A549 (cell line): ENCODE results near the gene ELFN1. TPM values are rescaled to one million over a fixed set of nuclear protein-coding genes. Genes with fewer than 3 reads are reported as not detected.

ENCODE experiments used
- ATAC-seq, 2 experiments: fragments of 200-7000 bp in 1 of 2; fragments of >200 bp in 1 of 2; cut with Nextera tagmentation in 1 of 2; cut with Tn5 transposase in 1 of 2; 3 replicates each; pipeline versions ENCODE4 v1.8.0 to v1.9.1; 2018 to 2020; ENCODE audit warnings: mild to moderate bottlenecking in 1 of 2, moderate library complexity in 1 of 2
- CTCF ChIA-PET: fragments of 300-600 bp; sonication (Branson Sonifier 250); formaldehyde crosslinking; extraction: SDS; loops from one replicate; lab custom pipeline; 2021; ENCODE audit warnings: antibody characterized with exemption, inconsistent platforms; lab: Yijun Ruan, JAX
- POLR2A ChIA-PET: fragments of 350-600 bp; formaldehyde crosslinking; extraction: SDS; loops from one replicate; lab custom pipeline; 2021; ENCODE audit warnings: antibody characterized with exemption, inconsistent platforms; lab: Yijun Ruan, JAX
- DNase-seq, 2 experiments: peaks; one replicate each; pipeline versions ENCODE4 v3.0.0 to v3.0.0-alpha.2; 2011 to 2016; ENCODE audit warnings: low read depth in 1 of 2, low spot score in 1 of 2
- FAIRE-seq: peaks from 2 replicates; lab custom pipeline; 2011; peaks lifted over from hg19 to GRCh38; lab: Jason Lieb, UNC
- H3K27ac ChIP-seq, 2 experiments: fragments of >200 bp; sonication (Bioruptor Twin); formaldehyde crosslinking; 3 replicates each; pipeline ENCODE4 v1.5.1; 2016 to 2017
- H3K4me1 ChIP-seq: fragments of >200 bp; sonication (Bioruptor Twin); formaldehyde crosslinking; 3 replicates; pipeline ENCODE4 v1.6.1; 2016
- H3K4me2 ChIP-seq: fragments of >200 bp; sonication (Bioruptor Twin); formaldehyde crosslinking; 3 replicates; pipeline ENCODE4 v1.6.1; 2016
- H3K4me3 ChIP-seq: fragments of >200 bp; sonication (Bioruptor Twin); formaldehyde crosslinking; 3 replicates; pipeline ENCODE4 v1.5.1; 2016
- H3K9me3 ChIP-seq: fragments of >200 bp; sonication (Bioruptor Twin); formaldehyde crosslinking; 3 replicates; pipeline ENCODE4 v1.6.1; 2016
- BHLHE40 ChIP-seq: IDR thresholded peaks from 2 replicates; pipeline ENCODE4 v1.6.1; 2012; ENCODE audit warnings: low read depth, low read length, inconsistent platforms
- CHD2 ChIP-seq: fragments of 150-350 bp; IDR thresholded peaks from 2 replicates; pipeline ENCODE4 v1.6.1; 2014; ENCODE audit warnings: low read length; ENCODE audit not compliant: partially characterized antibody
- EP300 ChIP-seq, 2 experiments: fragments of >200 bp; sonication (Bioruptor Twin); formaldehyde crosslinking; IDR thresholded peaks; 2 replicates in 1 of 2; 3 replicates in 1 of 2; pipeline ENCODE4 v1.6.1; 2016 to 2017
- FOSL2 ChIP-seq, 2 experiments: fragments of 450-650 bp in 1 of 2; fragments of >200 bp in 1 of 2; sonication (Bioruptor Twin) in 1 of 2; formaldehyde crosslinking; IDR thresholded peaks; 2 replicates each; pipeline versions ENCODE4 v1.5.0 to v1.6.1; 2016 to 2020; ENCODE audit warnings: mild to moderate bottlenecking in 1 of 2, moderate library complexity in 1 of 2
- FOXS1 ChIP-seq: fragments of 250-450 bp; sonication (Bioruptor Pico); IDR thresholded peaks from 2 replicates; pipeline ENCODE4 v1.5.0; 2020; ENCODE audit warnings: mild to moderate bottlenecking, moderate library complexity
- HEYL ChIP-seq: fragments of 250-450 bp; sonication (Bioruptor Pico); IDR thresholded peaks from 2 replicates; pipeline ENCODE4 v1.8.0; 2021; ENCODE audit warnings: mild to moderate bottlenecking, moderate library complexity
- HOXB5 ChIP-seq: fragments of 250-450 bp; sonication (Bioruptor Pico); IDR thresholded peaks from 2 replicates; pipeline ENCODE4 v1.5.0; 2020; ENCODE audit warnings: mild to moderate bottlenecking, moderate library complexity
- KDM1A ChIP-seq: fragments of 200-600 bp; sonication (generic); IDR thresholded peaks from 2 replicates; pipeline ENCODE4 v1.6.1; 2016; ENCODE audit warnings: low read depth, mild to moderate bottlenecking
- KDM5A ChIP-seq: fragments of 200-600 bp; sonication (generic); IDR thresholded peaks from 2 replicates; pipeline ENCODE4 v1.6.1; 2016; ENCODE audit warnings: antibody characterized with exemption, mild to moderate bottlenecking
- MAFK ChIP-seq: fragments of 450-650 bp; IDR thresholded peaks from 2 replicates; pipeline ENCODE4 v1.6.1; 2014; ENCODE audit not compliant: partially characterized antibody
- MAZ ChIP-seq: fragments of 150-350 bp; IDR thresholded peaks from 2 replicates; pipeline ENCODE4 v1.6.1; 2014; ENCODE audit warnings: antibody characterized with exemption, low read depth, low read length, borderline replicate concordance
- NR3C1 ChIP-seq: fragments of >200 bp; sonication (Bioruptor Twin); formaldehyde crosslinking; IDR thresholded peaks from 3 replicates; pipeline ENCODE4 v1.6.1; 2017
- POLR2A ChIP-seq: IDR thresholded peaks from 2 replicates; pipeline ENCODE4 v1.6.1; 2012; ENCODE audit warnings: mild to moderate bottlenecking, low read length
- RAD21 ChIP-seq, 2 experiments: fragments of >200 bp in 1 of 2; sonication (Bioruptor Twin) in 1 of 2; formaldehyde crosslinking in 1 of 2; IDR thresholded peaks in 1 of 2; conservative IDR thresholded peaks in 1 of 2; 2 replicates in 1 of 2; 3 replicates in 1 of 2; pipeline ENCODE4 v1.6.1; 2012 to 2018; ENCODE audit warnings: inconsistent platforms in 1 of 2
- RCOR1 ChIP-seq: fragments of 150-350 bp; IDR thresholded peaks from 2 replicates; pipeline ENCODE4 v1.6.1; 2014; ENCODE audit warnings: antibody characterized with exemption, low read length, low read depth
- RNF2 ChIP-seq: fragments of 200-600 bp; sonication (generic); IDR thresholded peaks from 2 replicates; pipeline ENCODE4 v1.6.1; 2016; ENCODE audit warnings: low read depth, mild to moderate bottlenecking, antibody characterized with exemption, moderate library complexity, borderline replicate concordance
- SMC3 ChIP-seq: fragments of >200 bp; sonication (Bioruptor Twin); formaldehyde crosslinking; IDR thresholded peaks from 3 replicates; pipeline ENCODE4 v1.6.1; 2018; ENCODE audit warnings: inconsistent platforms
- TP53 ChIP-seq: fragments of 250-450 bp; sonication (Bioruptor Pico); IDR thresholded peaks from 2 replicates; pipeline ENCODE4 v1.5.0; 2021; ENCODE audit warnings: mild to moderate bottlenecking, moderate library complexity
- USF2 ChIP-seq: fragments of 450-650 bp; IDR thresholded peaks from 2 replicates; pipeline ENCODE4 v1.6.1; 2014; ENCODE audit warnings: antibody characterized with exemption
- ZC3H11A ChIP-seq: fragments of 450-650 bp; IDR thresholded peaks from 2 replicates; pipeline ENCODE4 v1.6.1; 2014; ENCODE audit warnings: antibody characterized with exemption, mild to moderate bottlenecking
- WGBS: methylation state at CpG from one replicate; pipeline ENCODE4 v1.1.6; 2017; ENCODE audit errors: missing lambda C conversion rate; 5-methylcytosine and 5-hydroxymethylcytosine counted together
- polyA plus RNA-seq, 4 experiments: library from polyadenylated mRNA; depleted of rRNA in 3 of 4; stranded (reverse); fragments of >200 nt; fragmentation: RNase III in 1 of 4; extraction: RNeasy Plus Mini Kit Qiagen cat#74134 plus additional on column Dnase treatment in 1 of 4; gene quantifications; 2 replicates in 3 of 4; 3 replicates in 1 of 4; pipeline ENCODE4 v1.2.3, GENCODE V29; 2011 to 2017

ELFN1 gene
- polyA plus RNA-seq, 2 of the 4 experiments (the other 2 are of a cell fraction) = 0.08 to 0.10 TPM

- Histone ChIP-seq H3K9me3 (no peaks in the 10 kb centered on the region), H3K4me1 (peaks cover 31% of the 10 kb centered on the region), H3K27ac (peak overlapping the region in 1 of 2 experiments; percentile 37; a peak in 2 of 6 replicates), H3K4me2 (peak overlapping the region; percentile 100), H3K4me3 (peak overlapping the region; percentile 55)
- FAIRE-seq (no peak), ATAC-seq (0 out of 6 replicates have a peak, but pooled peaks of 1 of the 2 experiments have one; percentile 10), DNase-seq (peak in 1 of 2 experiments; percentile 43)
- WGBS = 57% methylated on average over 39 of the region's 68 CpGs
- ChIA-PET CTCF (interaction anchor here (0.7 to 2.2 kb wide), 2 partner anchors 39 to 90 kb away, joined by 3 to 9 read pairs; no protein-coding TSS in a partner anchor), POLR2A (no interaction called here)
- TF ChIP-seq CHD2 (no peak), MAZ (no peak), USF2 (no peak), POLR2A (no peak), HOXB5 (no peak), RCOR1 (no peak), RNF2 (no peak), FOSL2 (IDR thresholded peaks at IDR 0.05) (no peak), FOSL2 (CRISPR knock-in tag; IDR thresholded peaks at IDR 0.05) (no peak), NR3C1 (no peak)
Measured at GRCh38 chr7:1669064-1669951, 769 bp upstream of the ELFN1 start.

GRCh38 chr7:1670894-1671593 lies 967 bp downstream of the ELFN1 start:
- H3K4me2 ChIP-seq = peak overlapping the region; percentile 100
- no peaks in the 10 kb centered on the region for H3K9me3 ChIP-seq
- ATAC-seq (no peak), FAIRE-seq (no peak), DNase-seq (no peak)
- WGBS = 15% methylated on average over 16 of the region's 26 CpGs
- ChIA-PET POLR2A (no interaction called here), CTCF (no interaction called here)
- peaks cover 23% of the 10 kb centered on the region for H3K4me1 ChIP-seq
- H3K27ac ChIP-seq = no peak overlapping the region; a peak in 1 of 6 replicates
- TF ChIP-seq FOXS1 (CRISPR knock-in tag) = no peak
- 0 out of 2 replicates have a peak, but pooled peaks have one; percentile 24 for TF ChIP-seq KDM1A
- peak overlapping the region; percentile 55; the same call in 2 of the 3 replicates for H3K4me3 ChIP-seq

GRCh38 chr7:1671594-1672451 lies 1.7 kb downstream of the ELFN1 start:
- Histone ChIP-seq H3K4me3 (no peak overlapping the region), H3K9me3 (no peaks in the 10 kb centered on the region), H3K27ac (no peak overlapping the region), H3K4me2 (no peak overlapping the region), H3K4me1 (peaks cover 15% of the 10 kb centered on the region)
- ChIA-PET POLR2A (no interaction called here), CTCF (no interaction called here)
- FAIRE-seq = no peak
- DNase-seq = no peak
- TF ChIP-seq SMC3 (no peak), EP300 (IDR thresholded peaks at IDR 0.05) (no peak), BHLHE40 (no peak), RAD21 (conservative IDR thresholded peaks at IDR 0.05 in 1 of 2, IDR thresholded peaks at IDR 0.05 in 1 of 2) (no peak), KDM5A (no peak), ZC3H11A (no peak), MAFK (no peak), HEYL (CRISPR knock-in tag) (no peak), TP53 (CRISPR knock-in tag) (no peak)
- no peak for ATAC-seq
- 12% methylated on average over 5 of the region's 13 CpGs for WGBS
